GM18526 (cell line): ENCODE data around the gene COBL.

Experiments
- POLR2A ChIP-seq: IDR thresholded peaks from 3 replicates; pipeline ENCODE4 v1.6.1; 2011; ENCODE audit not compliant: insufficient read length; ENCODE audit errors: extremely low read depth

The COBL gene

GRCh38 chr7:51154201-51154600 lies 162.4 kb downstream of the COBL start:
- no peak for TF ChIP-seq POLR2A

- TF ChIP-seq POLR2A: no peak
Observed at GRCh38 chr7:51152706-51153200, 163.9 kb downstream of the COBL start.

- no peak for TF ChIP-seq POLR2A
Observed at GRCh38 chr7:51151455-51151854, 165.2 kb downstream of the COBL start.

GRCh38 chr7:51150193-51150592 lies 166.4 kb downstream of the COBL start:
- no peak for TF ChIP-seq POLR2A

GRCh38 chr7:51148216-51148615 lies 168.4 kb downstream of the COBL start:
- no peak for TF ChIP-seq POLR2A

GRCh38 chr7:51146816-51147586 lies 169.6 kb downstream of the COBL start:
- TF ChIP-seq POLR2A: no peak

GRCh38 chr7:51144178-51144577 lies 172.4 kb downstream of the COBL start:
- TF ChIP-seq POLR2A: no peak

GRCh38 chr7:51142741-51143385 lies 173.7 kb downstream of the COBL start:
- TF ChIP-seq POLR2A: no peak

GRCh38 chr7:51141451-51142003 lies 175.1 kb downstream of the COBL start:
- TF ChIP-seq POLR2A: no peak

- no peak for TF ChIP-seq POLR2A
Observed at GRCh38 chr7:51140199-51141164, 176.1 kb downstream of the COBL start.

- no peak for TF ChIP-seq POLR2A
Observed at GRCh38 chr7:51139796-51140195, 176.8 kb downstream of the COBL start.

- no peak for TF ChIP-seq POLR2A
Observed at GRCh38 chr7:51138123-51139085, 178.2 kb downstream of the COBL start.

- TF ChIP-seq POLR2A: no peak
Observed at GRCh38 chr7:51135576-51135975, 181.0 kb downstream of the COBL start.

- TF ChIP-seq POLR2A: no peak
Observed at GRCh38 chr7:51134013-51134441, 182.6 kb downstream of the COBL start.
